Measurements from ENCODE around the gene SPOCK3.
"Not testable (repeated sequence)": the region's sequence is repeated elsewhere in the genome, so short reads cannot be mapped to it uniquely, and the experiment has no call there.

The SPOCK3 gene

GRCh38 chr4:167031534-167032156 is 202.6 kb downstream of the SPOCK3 start:
- no peak for DNase-seq

GRCh38 chr4:167028976-167029375 is 205.3 kb downstream of the SPOCK3 start:
- DNase-seq = no peak

GRCh38 chr4:167025670-167026069 is 208.6 kb downstream of the SPOCK3 start:
- DNase-seq = no peak

GRCh38 chr4:167023364-167023925 is 210.8 kb downstream of the SPOCK3 start:
- DNase-seq = no peak

DNA sequence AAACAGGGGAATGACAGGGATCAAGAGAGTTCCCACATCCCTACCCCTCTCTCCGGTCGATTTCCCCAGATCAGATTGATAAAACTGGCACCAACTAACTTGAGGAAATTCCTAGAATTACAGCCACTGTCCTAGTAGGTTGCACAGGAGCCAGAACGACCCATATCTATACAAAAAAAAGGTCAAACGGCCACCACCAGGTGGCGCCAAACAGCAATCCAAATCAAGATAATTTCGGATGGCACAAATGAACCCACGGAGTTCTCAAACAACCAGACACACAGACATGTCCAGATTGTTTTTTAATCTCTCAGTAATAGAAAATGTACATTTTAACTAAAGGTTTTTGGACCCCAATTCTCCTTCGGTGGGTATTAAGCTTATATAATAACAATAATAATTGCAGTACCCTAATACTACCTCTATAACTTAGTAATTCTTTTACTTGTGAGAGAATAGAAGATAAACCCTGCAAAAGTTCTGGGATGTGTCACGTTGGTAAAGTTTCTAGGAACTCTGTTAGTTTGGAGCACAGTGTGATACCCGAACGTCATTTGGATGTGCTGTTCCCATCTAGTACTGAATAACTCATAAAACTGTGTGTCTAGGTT is 212.6 kb downstream of the SPOCK3 start:
- DNase-seq = peak; percentile 59

GRCh38 chr4:167020410-167020809 is 213.9 kb downstream of the SPOCK3 start:
- DNase-seq = no peak

DNA sequence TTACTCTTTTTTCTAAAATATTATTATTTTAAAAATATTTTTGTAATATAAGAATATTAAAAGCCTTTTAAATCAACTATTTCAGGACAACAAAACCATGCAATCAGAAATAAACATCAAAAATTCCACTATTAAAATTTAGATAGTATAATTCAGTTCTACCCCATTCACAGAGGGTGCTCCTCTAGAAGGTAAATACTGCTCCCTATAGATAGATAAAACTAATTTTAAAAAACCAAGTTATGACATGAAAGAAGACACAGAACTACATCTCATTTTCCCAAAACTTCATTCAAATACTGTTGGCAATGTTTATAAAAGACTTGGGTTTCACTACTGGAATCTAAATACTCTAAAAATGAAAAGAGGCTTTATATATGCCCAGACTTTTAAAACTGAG is 219.3 kb downstream of the SPOCK3 start:
- no peak for DNase-seq

GRCh38 chr4:167003326-167003725 is 231.0 kb downstream of the SPOCK3 start:
- DNase-seq = no peak

DNA sequence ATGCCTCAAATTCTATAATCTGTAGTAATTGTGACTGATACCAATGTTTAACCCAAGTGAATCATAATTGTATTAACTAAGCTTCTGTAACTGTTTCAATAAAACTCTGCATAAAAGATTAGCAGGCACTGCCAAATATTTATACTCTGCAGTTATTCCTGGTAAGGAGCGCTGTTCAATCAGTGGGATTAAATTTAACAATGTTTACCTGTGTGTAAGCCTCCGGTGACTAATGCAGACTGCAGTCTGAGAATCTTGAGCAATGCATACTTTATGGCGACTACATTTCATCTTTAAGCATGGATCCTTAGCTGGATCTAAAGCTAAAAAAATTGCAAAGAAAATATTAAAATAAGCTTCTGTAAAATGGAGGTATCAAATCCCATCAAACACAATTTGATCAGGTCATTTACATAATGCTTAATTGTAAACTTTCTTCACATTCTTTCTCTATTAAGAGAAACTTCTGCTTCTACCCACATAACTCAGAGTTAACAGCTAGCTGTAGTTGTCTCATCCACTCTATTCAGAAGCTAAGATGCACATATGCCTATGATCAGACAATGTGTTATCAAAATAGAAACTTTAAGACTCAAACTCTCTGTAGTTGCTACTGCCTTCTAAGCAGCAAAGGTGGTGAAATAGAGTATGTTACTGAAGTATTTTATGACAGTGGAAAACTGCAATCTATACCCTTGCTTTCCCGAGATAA is 234.0 kb downstream of the SPOCK3 start:
- no peak for DNase-seq

- DNase-seq = no peak
These were observed 238.1 kb downstream of the SPOCK3 start for GRCh38 chr4:166996216-166996615.

GRCh38 chr4:166994686-166995085 is 239.6 kb downstream of the SPOCK3 start:
- no peak for DNase-seq

DNA sequence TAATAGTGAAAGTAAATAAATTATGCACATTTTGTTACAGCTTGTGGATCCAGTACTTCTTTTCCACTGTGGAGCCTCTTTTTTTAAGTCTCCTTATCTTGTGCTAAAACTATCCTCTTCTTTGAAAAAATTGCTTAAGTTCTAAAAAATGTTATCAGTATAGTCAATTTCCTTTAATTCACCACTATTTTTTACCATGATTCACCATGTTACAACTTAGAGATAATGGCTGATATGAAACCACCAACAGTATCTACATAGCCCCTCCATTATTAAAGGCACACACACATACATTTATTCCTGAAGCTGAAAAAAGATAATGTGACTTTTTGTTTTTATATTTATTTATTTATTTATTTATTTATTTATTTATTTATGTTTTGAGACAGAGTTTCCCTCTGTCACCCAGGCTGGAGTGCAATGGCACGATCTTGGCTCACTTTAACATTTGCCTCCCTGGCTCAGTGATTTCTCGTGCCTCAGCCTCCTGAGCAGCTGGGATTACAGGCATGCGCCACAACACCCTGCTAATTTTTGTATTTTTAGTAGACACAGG is 243.2 kb downstream of the SPOCK3 start:
- no peak for DNase-seq

- no peak for DNase-seq
These were observed 244.4 kb downstream of the SPOCK3 start for GRCh38 chr4:166989886-166990285.

- no peak for DNase-seq
These were observed 247.3 kb downstream of the SPOCK3 start for GRCh38 chr4:166987026-166987425.

DNA sequence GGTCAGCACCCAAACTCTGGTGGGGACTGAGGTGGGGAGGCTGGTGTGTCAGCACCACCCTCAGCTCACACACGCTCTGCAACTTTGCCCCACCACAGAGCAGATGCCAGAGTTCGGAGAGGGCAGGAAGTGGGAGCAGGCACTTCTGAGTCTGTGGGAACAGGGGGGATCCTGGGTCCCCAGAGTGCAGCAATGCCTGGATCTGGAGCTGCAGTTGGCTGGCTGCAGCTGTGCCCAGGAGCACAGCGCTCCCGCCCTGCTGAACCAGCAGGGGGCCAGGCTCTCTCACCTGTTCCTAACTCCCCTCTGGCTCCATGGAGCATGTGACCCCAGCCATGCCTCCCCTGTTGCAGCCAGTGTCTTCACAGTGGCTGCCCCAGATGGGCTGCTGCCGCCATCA is 252.4 kb downstream of the SPOCK3 start:
- no peak for DNase-seq

- DNase-seq = no peak
These were observed 253.9 kb downstream of the SPOCK3 start for GRCh38 chr4:166980419-166980818.

DNA sequence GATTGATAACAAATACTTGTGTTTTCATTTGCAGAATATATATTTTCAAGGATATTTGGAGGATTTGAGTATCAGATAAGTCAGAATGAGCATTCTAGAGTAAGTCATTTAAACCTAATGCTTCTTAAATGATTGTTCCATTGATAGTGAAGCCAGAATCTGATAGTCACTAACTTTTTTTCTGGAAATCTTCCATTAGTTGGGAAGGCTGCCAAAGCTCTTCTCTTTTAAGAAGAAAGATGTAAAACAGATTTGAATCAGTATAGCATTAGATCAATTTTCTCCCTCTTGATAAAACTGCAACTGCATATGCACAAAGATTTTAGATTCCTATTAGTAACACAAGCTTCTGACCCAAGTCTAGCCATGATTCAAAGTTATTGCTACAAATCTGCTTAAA is 256.7 kb downstream of the SPOCK3 start:
- DNase-seq = no peak

DNA sequence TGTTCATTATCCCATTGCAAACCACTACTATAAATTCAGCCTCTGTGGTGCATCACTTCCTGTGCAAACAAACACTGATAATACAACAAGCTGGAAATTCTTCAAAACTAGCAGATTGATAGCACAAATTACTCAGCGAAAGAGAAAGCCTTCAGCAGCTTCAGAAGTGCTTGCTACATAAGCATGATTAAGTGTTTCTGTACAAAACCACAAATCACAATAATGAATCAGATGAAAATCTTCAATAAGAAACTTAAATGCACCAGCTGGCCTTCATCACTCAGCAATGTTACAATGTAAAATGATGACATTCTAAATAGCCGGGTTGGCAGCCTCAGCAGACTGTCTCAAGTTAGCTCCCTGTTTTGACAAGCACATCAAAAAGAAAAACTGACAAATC is 262.2 kb downstream of the SPOCK3 start:
- DNase-seq = no peak

DNA sequence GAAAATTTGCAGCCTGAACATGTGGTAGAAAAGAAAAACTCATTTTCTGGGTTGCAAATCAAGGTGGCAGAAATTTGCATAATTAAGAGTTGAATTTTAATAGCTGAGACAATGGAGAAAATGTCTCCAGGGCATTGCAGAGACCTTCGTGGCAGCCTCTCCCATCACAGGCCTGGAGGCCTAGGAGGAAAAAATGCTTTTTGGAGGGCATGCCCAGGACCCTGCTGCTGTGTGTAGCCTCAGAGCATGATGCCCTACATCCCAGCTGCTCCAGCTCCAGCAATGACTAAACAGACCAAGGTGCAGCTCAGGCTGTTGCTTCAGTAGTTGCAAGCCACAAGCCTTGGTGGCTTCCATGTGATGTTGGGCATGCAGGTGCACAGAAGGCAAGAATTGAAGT is 266.1 kb downstream of the SPOCK3 start:
- not testable (repeated sequence) for DNase-seq

DNA sequence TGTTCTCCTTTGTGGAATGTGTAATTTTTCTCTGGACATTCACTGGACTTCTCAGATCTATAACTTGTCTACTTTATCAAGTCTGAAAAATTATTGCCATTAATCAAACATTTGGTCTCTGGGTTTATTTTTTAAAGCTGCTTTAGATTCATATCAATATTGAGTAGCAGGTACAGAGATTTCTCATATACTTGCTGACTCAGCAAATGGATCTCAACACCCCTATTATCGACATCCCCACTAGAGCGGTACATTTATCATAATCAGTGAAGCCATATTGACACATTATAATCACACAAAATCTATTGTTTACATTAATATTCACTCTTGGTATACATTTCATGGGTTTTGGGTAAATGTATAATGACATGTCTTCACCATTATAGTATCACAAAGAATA is 268.7 kb downstream of the SPOCK3 start:
- no peak for DNase-seq

- DNase-seq = no peak
These were observed 276.8 kb downstream of the SPOCK3 start for GRCh38 chr4:166957451-166957850.

DNA sequence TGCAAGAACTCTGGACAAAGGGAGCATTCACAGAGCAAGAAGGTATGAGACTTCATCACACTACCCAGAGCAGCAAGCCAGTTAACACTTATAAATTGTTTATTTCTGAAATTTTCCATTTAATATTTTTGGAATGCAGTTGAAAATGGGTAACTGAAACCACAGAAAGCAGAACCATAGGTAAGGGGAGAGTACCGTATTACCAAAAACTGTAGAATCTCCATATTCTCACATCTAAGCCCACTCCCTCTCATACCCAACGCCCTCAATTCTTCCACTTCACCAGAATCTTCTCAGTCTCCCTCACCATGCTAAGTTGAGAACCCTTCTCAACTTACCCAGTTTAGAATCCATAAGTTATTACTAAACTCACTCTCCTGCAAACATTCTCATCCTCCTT is 277.8 kb downstream of the SPOCK3 start:
- DNase-seq = no peak

- DNase-seq = no peak
These were observed 292.7 kb downstream of the SPOCK3 start for GRCh38 chr4:166941629-166942028.

DNA sequence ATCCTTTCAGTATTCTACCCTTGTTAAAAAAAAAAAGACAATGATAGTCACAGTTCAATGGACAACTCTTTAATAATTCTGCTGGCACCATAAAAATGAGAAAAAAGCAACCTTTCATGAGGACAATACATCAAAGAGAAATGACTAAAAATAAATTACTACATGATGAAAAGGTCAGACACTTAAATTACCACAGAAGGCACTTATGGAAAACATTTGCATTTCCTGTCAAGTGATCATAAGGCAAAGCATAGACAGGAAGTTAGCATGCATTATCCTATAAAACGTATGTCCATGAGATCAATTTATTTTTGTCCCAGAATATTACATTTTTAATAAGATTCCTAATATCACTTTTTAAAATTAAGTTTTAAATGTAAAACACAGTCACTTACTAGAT is 303.8 kb downstream of the SPOCK3 start:
- no peak for DNase-seq

Measured in left hindlimb (tissue), 1 donor.